Measurements from ENCODE around the gene TRIM8.
A peak's percentile ranks its signal among the peaks of the same experiment; 100 is the strongest.

TRIM8 gene

DNA sequence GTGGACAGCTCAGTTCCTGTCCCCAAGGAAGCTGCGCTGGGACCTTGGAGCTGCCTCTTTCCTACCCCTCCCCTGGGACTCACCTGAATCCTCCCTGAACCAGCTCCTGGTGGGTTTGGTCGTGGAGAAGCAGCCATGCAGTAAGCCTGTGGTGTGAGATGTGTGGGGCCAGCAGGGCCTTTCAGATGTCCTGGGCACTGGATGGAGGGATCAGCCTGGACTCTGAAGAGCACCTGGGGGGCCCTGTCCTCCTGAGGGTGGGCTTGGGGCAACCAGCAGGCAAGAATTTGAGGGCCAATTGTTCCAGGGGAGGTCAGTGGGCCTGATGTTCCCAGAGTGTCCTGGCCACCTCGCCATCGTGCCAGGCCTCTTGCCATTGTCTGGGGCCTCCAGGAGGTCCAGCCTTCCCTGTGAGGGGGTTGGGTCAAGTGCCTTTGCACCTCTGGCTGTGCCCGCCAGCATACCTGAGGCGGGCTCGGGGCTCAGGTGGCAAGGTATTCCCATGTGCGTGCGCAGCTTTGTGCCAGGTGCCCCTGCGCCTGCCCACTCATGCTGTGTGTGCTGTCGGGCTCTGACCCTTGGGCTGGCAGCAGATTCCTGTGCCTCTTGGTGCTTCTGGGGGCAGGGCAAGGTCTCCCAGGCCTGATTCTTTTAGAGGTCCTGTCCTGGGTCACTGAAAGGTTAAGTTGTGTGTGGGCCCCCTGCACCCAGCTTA, 7.3 kb downstream of the TRIM8 start:
- no peaks in the 10 kb centered on the region for H3K9me3 ChIP-seq (ENCODE audit: insufficient read depth, low read length, severe bottlenecking)
- H3K79me2 ChIP-seq (ENCODE audit: insufficient read depth, low read length) = peaks cover 73% of the 10 kb centered on the region
- no peak for DNase-seq
- H3K27me3 ChIP-seq (ENCODE audit: insufficient read depth, low read length, poor library complexity) = no peaks in the 10 kb centered on the region
- H3K27ac ChIP-seq (ENCODE audit: low read length) = no peak overlapping the region
- peaks cover 88% of the 10 kb centered on the region for H4K20me1 ChIP-seq (ENCODE audit: insufficient read depth, low read length)
- no peak overlapping the region for H3K9ac ChIP-seq (ENCODE audit: low read depth, low read length)
- no peak overlapping the region for H2AFZ ChIP-seq (ENCODE audit: low read depth, low read length)
- no peak overlapping the region for H3K4me2 ChIP-seq (ENCODE audit: insufficient read depth, low read length)
- H3K4me1 ChIP-seq (ENCODE audit: insufficient read depth, low read length) = peaks cover 36% of the 10 kb centered on the region
- no peak overlapping the region for H3K4me3 ChIP-seq (ENCODE audit: low read depth in 1 of 2, low read length in 2 of 2)
- TF ChIP-seq, protein P1, sequence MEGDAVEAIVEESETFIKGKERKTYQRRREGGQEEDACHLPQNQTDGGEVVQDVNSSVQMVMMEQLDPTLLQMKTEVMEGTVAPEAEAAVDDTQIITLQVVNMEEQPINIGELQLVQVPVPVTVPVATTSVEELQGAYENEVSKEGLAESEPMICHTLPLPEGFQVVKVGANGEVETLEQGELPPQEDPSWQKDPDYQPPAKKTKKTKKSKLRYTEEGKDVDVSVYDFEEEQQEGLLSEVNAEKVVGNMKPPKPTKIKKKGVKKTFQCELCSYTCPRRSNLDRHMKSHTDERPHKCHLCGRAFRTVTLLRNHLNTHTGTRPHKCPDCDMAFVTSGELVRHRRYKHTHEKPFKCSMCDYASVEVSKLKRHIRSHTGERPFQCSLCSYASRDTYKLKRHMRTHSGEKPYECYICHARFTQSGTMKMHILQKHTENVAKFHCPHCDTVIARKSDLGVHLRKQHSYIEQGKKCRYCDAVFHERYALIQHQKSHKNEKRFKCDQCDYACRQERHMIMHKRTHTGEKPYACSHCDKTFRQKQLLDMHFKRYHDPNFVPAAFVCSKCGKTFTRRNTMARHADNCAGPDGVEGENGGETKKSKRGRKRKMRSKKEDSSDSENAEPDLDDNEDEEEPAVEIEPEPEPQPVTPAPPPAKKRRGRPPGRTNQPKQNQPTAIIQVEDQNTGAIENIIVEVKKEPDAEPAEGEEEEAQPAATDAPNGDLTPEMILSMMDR (IDR thresholded peaks at IDR 0.05; ENCODE audit: borderline replicate concordance, extremely low read depth, low read length, poor library complexity, severe bottlenecking) = no peak
- TF ChIP-seq EZH2 (IDR thresholded peaks at IDR 0.05; ENCODE audit: borderline replicate concordance, low read depth, low read length, severe bottlenecking) = no peak
- H3K36me3 ChIP-seq (ENCODE audit: insufficient read depth, low read length) = peaks cover 95% of the 10 kb centered on the region
- ATAC-seq (ENCODE audit: insufficient read depth, low read depth) = no peak

DNA sequence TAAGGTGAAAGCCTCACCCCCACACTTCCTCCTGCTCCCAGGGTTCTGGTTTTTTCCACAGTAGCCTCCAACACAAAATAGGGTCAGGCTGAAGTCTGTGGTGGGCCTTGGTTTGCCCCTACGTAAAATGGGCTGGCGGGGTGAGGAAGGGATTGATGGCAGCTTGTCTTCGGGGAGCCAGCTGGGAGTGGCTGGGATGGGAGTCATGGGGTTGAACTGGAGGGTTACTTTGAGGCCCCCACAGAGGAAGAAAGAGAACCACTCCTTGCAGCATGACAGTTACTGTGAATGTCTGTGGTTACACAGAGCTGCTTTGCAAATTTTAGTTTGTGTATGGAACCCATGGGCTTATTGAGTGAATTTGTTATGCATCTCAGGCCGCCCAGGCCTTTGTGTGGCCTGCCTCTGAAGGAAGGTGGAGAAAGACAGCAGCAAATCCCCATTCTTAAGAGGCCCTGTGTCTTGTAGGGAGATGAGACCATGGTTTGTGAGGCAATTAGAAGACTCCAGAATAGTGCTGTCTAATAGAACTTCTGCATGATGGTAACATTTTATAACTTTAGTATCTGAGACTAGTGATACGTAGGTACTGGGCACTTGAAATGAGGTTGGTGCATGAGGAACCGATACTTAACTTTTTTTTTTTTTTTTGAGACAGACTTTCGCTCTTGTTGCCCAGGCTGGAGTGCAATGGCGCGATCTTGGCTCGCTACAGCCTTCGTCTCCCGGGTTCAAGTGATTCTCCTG, 8.1 kb downstream of the TRIM8 start:
- Histone ChIP-seq H3K36me3 (ENCODE audit: insufficient read depth, low read length) (peaks cover 95% of the 10 kb centered on the region), H3K4me3 (ENCODE audit: low read depth in 1 of 2, low read length in 2 of 2) (no peak overlapping the region), H3K79me2 (ENCODE audit: insufficient read depth, low read length) (peaks cover 66% of the 10 kb centered on the region), H3K27ac (ENCODE audit: low read length) (no peak overlapping the region), H4K20me1 (ENCODE audit: insufficient read depth, low read length) (peaks cover 81% of the 10 kb centered on the region), H2AFZ (ENCODE audit: low read depth, low read length) (no peak overlapping the region), H3K27me3 (ENCODE audit: insufficient read depth, low read length, poor library complexity) (no peaks in the 10 kb centered on the region), H3K9ac (ENCODE audit: low read depth, low read length) (no peak overlapping the region), H3K9me3 (ENCODE audit: insufficient read depth, low read length, severe bottlenecking) (no peaks in the 10 kb centered on the region), H3K4me1 (ENCODE audit: insufficient read depth, low read length) (peaks cover 29% of the 10 kb centered on the region), H3K4me2 (ENCODE audit: insufficient read depth, low read length) (no peak overlapping the region)
- TF ChIP-seq, protein P1 (IDR thresholded peaks at IDR 0.05; ENCODE audit: borderline replicate concordance, extremely low read depth, low read length, poor library complexity, severe bottlenecking) = no peak
- ATAC-seq (ENCODE audit: insufficient read depth, low read depth) (no peak; the same call in 2 of the 3 replicates), DNase-seq (no peak)

DNA sequence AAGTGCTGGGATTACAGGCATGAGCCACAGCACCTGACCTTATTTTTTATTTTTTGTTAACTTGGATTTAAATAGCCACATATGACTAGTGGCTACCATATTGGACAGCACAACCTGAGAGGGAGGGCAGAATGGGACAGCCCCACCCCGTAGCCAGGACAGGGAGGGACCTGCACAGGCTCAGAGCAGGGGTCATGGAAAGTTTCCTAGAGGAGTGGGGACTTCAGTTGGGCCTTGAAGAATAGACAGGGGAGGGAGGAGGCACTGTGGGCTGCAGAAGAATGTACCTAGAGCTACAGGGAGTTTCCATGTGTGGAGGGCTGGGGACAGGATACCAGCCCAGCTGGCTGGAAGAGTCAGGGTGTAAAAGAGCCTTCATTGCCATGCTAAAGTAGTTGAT, 8.8 kb downstream of the TRIM8 start:
- no peak for TF ChIP-seq EZH2 (IDR thresholded peaks at IDR 0.05; ENCODE audit: borderline replicate concordance, low read depth, low read length, severe bottlenecking)
- Histone ChIP-seq H3K36me3 (ENCODE audit: insufficient read depth, low read length) (peaks cover 94% of the 10 kb centered on the region), H3K9ac (ENCODE audit: low read depth, low read length) (no peak overlapping the region), H3K4me2 (ENCODE audit: insufficient read depth, low read length) (no peak overlapping the region), H3K9me3 (ENCODE audit: insufficient read depth, low read length, severe bottlenecking) (no peaks in the 10 kb centered on the region), H3K4me1 (ENCODE audit: insufficient read depth, low read length) (peaks cover 22% of the 10 kb centered on the region), H3K27ac (ENCODE audit: low read length) (0 out of 2 replicates have a peak overlapping the region, but pooled peaks have one; percentile 35), H2AFZ (ENCODE audit: low read depth, low read length) (no peak overlapping the region), H3K27me3 (ENCODE audit: insufficient read depth, low read length, poor library complexity) (no peaks in the 10 kb centered on the region), H3K79me2 (ENCODE audit: insufficient read depth, low read length) (peaks cover 58% of the 10 kb centered on the region), H4K20me1 (ENCODE audit: insufficient read depth, low read length) (peaks cover 75% of the 10 kb centered on the region), H3K4me3 (ENCODE audit: low read depth in 1 of 2, low read length in 2 of 2) (no peak overlapping the region)
- ATAC-seq (ENCODE audit: insufficient read depth, low read depth) (no peak), DNase-seq (no peak)

DNA sequence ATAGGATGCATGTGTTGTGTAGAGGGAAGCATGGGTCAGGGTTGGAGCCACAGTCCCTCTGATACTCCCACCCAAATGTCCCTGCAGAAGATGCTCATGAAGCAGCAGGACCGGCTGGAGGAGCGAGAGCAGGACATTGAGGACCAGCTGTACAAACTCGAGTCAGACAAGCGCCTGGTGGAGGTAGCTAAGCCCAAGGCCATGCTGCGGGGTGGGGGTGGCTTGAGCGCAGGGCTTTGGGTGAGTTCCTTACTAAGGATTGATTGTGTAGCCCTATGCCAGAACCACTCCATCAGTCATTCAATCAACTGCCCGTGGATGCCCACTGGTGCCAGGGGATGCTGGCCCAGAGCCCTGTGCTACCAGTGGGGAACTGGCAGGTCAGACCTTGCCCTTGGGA, 10.3 kb downstream of the TRIM8 start:
- no peak for TF ChIP-seq EZH2 (IDR thresholded peaks at IDR 0.05; ENCODE audit: borderline replicate concordance, low read depth, low read length, severe bottlenecking)
- TF ChIP-seq, protein P1 (IDR thresholded peaks at IDR 0.05; ENCODE audit: borderline replicate concordance, extremely low read depth, low read length, poor library complexity, severe bottlenecking) = no peak
- Histone ChIP-seq H3K79me2 (ENCODE audit: insufficient read depth, low read length) (peaks cover 43% of the 10 kb centered on the region), H3K4me2 (ENCODE audit: insufficient read depth, low read length) (no peak overlapping the region), H3K27ac (ENCODE audit: low read length) (no peak overlapping the region), H3K4me3 (ENCODE audit: low read depth in 1 of 2, low read length in 2 of 2) (no peak overlapping the region), H3K36me3 (ENCODE audit: insufficient read depth, low read length) (peaks cover 89% of the 10 kb centered on the region), H3K27me3 (ENCODE audit: insufficient read depth, low read length, poor library complexity) (no peaks in the 10 kb centered on the region), H2AFZ (ENCODE audit: low read depth, low read length) (no peak overlapping the region), H3K4me1 (ENCODE audit: insufficient read depth, low read length) (peaks cover 7% of the 10 kb centered on the region), H3K9me3 (ENCODE audit: insufficient read depth, low read length, severe bottlenecking) (no peaks in the 10 kb centered on the region), H3K9ac (ENCODE audit: low read depth, low read length) (no peak overlapping the region), H4K20me1 (ENCODE audit: insufficient read depth, low read length) (peaks cover 68% of the 10 kb centered on the region)
- ATAC-seq (ENCODE audit: insufficient read depth, low read depth) = no peak
- no peak for DNase-seq

Data from DND-41 (cell line).